HCEC 1CT (cell line): Measurements from ENCODE around the gene INS.
"Not testable (repeated sequence)": the region's sequence is repeated elsewhere in the genome, so short reads cannot be mapped to it uniquely, and the experiment has no call there.

Experiments used
- DNase-seq: peaks from one replicate; pipeline ENCODE4 v3.0.0-alpha.2; 2017

Gene INS

DNA sequence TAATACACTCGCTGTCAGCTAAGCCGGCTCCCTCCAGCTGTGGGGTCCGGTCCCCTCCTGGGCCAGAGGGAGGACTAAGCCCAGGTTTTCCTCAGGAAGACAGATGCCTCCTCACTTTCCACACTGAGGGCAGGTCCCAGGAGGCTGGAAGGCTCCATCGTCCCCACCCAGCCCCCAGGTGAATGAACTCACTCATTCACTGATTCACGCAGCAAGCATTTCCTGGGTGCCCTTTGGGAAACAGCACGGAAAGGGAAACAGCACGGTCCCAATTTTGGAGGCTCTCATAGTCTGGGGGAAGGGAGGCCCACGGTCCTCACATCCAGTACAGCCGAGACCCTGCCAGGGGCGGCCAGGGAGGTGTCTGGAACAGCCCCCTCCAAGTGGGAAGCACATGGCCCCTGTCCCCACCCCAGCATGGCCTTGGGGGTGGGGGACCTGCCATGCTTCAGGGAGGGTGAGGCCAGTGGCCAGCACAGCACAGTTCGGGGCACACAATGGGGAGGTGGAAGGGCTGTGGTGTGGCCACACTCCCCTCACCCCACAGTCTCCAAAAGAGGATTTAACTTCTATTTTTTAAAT, 19.9 kb upstream of the INS start:
- peak; percentile 37 for DNase-seq

- DNase-seq, result no peak
Measured at GRCh38 chr11:2180347-2180746, 19.3 kb upstream of the INS start.

GRCh38 chr11:2179516-2179915, 18.5 kb upstream of the INS start:
- DNase-seq, result no peak

DNA sequence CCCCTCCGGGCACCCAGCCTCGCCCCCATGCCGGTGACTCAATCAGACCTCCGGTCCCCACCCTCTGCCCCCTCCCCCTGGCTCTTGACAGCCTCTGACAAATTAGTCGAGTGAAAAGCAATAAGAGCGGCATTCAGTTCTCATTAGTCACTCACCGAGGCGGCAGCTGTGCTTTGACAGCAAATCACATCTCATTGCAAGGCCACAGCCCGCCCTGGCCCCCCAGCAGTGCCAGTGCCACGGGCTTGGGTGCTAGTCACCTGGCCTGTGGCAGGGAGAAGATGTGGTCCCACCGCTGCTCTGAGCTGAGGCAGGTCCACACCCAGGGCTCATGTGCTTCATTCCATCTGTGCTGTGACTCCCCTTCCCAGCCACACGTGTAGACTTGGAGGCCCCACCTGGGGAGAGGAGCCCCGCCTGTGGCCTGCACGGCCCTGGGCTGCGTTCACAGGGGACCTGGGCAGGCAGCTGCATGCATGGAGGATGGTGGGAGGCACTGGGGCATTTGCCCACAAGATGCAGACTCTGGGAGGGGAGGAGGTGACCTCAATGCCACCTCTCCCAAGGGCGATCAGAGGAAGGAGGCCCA, 18.0 kb upstream of the INS start:
- DNase-seq, result peak; percentile 72

- not testable (repeated sequence) for DNase-seq
Measured at GRCh38 chr11:2178055-2178773, 17.2 kb upstream of the INS start.

- DNase-seq, result no peak
Measured at GRCh38 chr11:2177076-2177475, 16.1 kb upstream of the INS start.

GRCh38 chr11:2176389-2176900, 15.4 kb upstream of the INS start:
- no peak for DNase-seq

- DNase-seq, result peak; percentile 64
Measured at GRCh38 chr11:2175659-2176058, 14.7 kb upstream of the INS start.

DNA sequence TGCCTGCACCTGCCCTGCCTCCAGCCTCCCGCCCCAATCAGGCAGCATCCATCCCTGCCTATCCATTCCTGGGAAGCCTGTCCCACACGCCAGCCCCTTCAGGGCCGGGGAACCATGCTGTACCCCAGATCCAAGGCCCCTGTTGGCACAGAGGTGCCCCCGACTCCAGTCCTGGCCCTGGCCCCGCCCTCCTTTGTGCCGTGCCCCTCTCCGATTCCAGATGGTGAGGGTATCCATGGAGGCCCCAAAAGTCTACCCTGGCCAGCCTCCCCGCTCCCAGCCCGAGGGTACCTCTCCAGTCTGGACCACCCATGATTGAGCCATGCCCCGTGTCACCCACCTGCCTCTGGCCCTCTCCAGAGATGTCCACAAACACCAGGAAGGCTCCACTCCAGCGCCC, 13.4 kb upstream of the INS start:
- DNase-seq, result no peak

GRCh38 chr11:2173761-2174160, 12.8 kb upstream of the INS start:
- no peak for DNase-seq

DNA sequence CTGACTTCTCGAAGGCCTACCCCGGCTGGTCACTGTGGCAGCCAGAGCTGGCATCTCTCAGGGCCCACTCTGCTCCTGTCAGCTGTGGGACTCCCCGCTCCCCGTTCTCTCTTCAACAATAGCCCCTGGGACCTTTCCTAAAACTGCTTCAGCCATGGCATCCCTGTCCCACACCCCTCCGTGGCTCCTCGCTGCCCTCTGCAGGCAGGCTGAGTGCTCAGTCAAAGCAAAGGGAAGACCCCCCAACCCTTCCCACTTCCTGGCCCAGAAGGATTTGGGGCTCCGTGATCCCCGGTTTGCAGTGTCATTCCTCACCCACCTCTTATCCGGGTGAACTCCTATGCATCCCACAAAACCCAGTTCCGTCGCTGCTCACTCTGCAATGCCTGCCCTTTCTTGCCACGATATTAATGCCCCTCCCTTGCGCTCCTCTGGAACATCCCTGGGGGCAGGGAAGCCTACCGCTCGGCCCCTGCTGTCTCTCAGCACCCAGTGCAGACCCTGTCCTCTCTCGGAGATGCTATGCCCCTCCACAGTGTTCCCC, 12.2 kb upstream of the INS start:
- no peak for DNase-seq

DNA sequence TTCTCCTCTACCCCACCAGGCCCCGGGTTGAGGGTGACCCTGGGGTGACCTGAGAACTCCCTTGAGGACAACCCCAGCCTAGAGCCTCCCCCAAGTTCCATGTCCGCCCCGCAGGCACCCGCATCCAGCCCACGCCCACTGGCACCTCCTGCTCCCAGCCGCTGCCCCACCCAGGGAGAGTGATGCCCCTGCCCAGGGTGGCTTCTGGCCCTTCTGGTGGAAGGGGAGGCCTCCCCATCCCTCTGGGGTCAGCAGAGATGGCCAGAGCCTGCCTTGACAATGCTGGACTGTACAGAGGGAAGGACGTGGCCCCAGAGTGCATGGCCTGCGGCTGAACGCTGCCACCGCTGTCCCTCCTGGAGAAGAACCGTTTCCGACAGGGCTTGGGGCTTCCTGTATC, 11.7 kb upstream of the INS start:
- DNase-seq, result no peak

GRCh38 chr11:2171591-2172003, 10.6 kb upstream of the INS start, which contains the start of gene TH:
TSS of gene TH (minus strand) at chr11:2171815. CDS start at chr11:2171786, 29 bp downstream.
- DNase-seq, result no peak

- no peak for DNase-seq
Measured at GRCh38 chr11:2169626-2170570, 8.9 kb upstream of the INS start.

DNA sequence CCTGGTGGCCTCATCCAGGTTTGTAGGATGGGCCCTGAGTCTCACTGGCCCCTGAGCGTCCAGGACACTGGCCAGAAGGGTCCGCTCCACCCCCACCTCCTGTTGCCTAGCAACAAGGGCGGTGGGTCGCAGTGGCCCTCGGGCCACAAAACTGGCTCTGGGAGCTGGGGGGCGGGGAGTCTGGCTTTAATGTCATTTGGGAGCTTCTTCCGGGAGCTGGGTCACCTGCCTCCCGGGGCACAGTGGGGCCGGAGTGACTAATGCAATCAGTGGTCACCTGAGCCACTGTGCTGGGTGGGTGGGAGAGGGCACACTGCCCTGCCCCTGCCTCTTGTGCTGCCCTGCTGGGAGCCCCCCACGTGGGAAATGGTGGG, 8.0 kb upstream of the INS start:
- DNase-seq, result no peak

DNA sequence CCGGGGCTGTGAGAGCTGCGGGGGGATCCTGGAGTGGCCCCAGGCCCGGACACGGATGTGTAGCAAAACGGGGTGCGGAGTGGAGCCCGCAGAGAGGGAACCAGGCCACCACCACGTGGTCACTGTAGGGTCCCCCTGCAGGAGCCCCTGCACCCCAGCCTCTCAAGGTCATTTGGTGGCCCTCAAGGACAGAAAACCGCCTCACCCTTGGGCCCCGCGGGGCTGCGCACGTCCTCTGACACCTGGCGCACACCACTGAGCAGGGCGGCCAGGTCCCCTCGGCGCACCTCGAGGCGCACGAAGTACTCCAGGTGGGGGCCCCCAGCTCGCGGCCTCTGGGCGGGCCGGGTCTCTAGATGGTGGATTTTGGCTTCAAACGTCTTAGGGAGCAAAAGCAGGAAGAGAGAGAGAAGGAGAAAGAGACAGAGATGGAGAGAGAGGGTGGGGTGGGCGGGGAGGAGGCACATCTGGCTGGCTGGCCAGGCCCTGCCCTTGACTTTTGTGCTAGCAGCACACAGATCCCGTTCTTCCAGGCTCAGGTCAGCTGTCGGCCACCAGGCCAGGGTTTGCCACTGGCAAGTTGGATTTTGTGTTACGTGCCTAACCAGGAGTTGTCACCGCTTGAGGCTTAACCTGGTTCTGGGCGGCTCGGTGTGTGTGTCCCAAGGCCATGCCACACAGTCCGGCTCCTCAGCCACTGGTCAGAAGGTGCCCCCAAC, 7.4 kb upstream of the INS start:
- DNase-seq, result no peak

DNA sequence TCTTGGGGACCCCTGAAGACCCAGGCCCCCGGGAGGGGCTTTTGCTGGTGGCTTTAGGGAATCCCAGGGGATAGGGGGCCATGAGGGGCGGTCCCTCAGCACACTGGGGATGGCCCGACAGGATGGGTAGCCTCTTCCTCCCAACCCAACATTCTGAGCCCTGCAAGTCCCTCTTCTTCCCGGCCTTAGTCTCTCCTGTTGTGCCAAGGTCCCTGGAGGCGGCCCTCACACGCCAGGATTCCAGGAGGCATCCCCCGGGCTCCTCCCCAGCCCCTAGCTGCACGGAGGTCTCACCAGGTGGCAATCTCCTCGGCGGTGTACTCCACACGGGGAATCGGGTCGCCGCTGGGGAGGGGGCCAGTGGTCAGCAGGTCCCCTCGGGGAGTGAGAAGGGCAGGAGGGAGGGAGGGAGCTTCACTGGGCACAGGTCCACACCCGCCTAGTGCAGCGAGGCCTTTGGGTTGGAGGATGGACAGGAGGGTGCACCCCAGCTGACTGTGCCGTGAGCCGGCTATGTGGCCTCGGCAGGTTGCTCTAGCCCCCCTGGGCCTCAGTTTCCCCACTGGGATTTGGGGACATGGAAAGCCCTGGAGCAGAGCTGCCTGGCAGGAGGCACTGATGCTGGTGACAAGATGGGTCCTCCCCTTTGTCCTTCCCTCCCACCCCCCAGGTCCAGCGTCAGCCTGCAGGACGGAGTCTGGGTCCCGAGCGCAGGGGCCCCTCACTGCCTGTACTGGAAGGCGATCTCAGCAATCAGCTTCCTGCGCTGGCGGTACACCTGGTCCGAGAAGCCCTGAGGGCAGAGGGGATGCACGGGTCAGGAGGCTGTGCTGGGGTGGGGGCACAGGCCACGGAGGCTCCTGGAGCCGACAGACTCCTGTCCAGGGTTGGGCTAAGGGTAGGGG, 6.4 kb upstream of the INS start:
- no peak for DNase-seq

DNA sequence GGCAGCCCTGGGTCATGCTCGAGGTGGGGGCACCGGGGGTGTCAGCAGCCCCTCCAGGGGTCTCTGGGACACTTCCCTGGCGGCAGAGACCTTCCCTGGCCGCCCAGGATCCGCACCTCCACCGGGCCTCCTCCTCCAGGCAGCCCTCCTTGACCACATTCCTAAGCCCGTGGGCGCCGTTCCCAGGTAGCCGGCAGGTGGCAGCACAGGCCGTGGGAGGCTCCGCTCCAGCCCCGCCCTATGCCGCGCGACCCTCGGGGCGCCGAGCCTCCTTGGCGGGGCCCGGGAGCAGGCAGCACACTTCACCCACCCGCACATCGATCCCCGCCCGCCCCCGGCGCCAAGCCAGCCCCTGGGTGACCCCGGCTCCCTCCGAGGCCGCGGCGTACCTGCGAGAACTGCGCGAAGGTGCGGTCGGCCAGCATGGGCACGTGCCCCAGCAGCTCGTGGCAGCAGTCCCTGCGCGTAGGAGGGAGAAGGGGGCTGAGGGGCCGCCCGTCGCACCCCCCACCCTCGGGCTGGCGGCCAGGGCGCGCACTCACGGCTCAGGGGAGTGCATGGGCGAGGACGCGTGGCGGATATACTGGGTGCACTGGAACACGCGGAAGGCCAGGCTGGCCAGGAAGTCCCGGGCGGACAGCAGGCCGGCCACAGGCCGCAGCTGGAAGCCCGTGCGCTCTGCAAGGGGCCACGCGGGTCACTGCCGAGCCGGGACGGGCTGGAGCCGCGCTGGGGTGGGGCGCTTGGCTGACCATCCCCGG, 5.3 kb upstream of the INS start:
- no peak for DNase-seq

DNA sequence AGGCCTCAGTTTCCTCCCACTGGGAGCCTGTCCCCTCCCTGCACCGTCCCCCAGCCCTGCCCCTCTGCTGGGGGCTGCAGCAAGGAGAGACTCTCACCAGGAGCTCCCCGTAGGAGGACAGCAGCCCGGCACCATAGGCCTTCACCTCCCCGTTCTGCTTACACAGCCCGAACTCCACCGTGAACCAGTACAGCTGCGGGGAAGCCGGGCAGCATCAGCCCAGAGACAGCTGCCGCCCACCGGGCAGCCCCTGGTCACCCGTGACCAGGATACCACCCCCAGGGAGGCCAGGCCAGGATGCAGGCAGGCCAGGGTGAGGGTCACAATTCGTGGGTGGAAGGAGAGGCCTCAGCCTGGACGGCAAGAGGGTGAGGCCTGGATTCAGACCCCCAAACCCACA, 4.6 kb upstream of the INS start:
- DNase-seq, result no peak

DNA sequence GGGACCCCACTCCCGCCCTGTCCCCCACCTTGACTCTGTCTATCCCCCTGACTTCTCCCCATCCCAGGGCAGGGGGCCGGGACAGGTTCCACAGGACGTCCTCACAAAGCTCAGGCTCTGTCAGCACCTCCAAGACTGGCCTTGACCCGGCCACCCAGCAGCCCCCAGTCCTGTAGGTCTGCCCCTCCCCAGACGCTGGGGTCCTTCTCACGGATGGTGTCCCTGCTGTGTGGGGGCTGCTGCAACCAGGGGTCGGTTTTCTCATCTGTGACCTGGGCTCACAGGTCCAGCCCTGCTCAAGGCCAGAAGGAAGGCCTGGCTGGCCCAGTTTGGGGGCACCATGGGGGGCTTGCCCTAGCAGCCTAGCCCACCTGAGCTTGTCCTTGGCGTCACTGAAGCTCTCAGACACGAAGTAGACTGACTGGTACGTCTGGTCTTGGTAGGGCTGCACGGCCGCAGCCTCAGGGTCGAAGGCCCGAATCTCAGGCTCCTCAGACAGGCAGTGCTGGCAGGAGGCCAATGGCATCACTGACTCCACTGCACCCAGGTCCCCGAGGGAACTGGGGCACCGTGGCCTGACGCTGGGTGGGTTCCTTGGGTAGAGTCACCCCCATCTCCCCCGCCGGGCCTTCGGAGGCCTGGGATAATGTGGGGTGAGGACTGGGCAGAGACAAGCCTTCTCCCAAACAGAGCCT, 4.0 kb upstream of the INS start:
- DNase-seq, result no peak
